HUDEP-2 (cell line): ENCODE measurements around the gene DDX41.

Experiments
- DNase-seq, 76 experiments: peaks; one replicate each; lab custom pipeline; 2025; ENCODE audit not compliant: unreplicated experiment in 76 of 76; lab: John Stamatoyannopoulos, UW

DDX41 gene

DNA sequence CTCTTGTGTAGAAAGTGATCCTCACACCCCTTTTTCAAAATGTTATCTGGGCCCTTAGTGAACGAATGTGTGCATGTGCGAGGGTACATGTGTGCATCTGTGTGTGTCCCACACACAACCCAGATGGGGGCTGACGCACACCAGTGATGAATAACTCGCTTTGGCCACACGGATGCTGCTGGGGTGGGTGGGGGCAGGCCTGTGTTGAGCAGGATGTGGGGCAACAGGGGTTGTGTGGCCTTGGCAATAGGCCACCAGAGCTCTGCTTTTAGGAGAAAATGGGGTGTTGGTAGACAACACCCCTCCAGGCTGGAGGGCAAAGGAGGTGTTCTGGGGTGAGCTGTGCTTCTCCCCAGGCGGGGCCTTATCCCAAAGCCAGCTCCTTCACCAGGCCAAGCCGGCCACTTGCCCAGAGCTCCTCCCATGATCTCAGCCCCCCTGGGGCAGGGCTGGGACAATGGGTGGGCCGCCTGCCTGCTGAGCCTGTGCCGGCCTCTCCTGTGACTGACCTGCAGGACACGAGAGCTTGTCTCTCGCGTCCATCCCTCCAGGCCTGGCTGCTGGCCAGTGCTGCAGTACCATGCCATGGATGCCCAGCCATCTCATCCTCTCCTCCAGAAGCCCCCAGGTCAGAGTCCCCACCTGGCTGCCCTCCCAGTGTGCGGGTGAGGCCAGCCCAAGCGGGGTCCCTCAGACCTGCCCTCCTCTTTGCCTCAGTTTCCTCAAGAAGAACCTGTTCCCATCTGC is 45.0 kb downstream of the DDX41 start:
- peak in 1 of 76 experiments; percentile 23 for DNase-seq

GRCh38 chr5:177470759-177471536 is 45.8 kb downstream of the DDX41 start:
- no peak for DNase-seq

DNA sequence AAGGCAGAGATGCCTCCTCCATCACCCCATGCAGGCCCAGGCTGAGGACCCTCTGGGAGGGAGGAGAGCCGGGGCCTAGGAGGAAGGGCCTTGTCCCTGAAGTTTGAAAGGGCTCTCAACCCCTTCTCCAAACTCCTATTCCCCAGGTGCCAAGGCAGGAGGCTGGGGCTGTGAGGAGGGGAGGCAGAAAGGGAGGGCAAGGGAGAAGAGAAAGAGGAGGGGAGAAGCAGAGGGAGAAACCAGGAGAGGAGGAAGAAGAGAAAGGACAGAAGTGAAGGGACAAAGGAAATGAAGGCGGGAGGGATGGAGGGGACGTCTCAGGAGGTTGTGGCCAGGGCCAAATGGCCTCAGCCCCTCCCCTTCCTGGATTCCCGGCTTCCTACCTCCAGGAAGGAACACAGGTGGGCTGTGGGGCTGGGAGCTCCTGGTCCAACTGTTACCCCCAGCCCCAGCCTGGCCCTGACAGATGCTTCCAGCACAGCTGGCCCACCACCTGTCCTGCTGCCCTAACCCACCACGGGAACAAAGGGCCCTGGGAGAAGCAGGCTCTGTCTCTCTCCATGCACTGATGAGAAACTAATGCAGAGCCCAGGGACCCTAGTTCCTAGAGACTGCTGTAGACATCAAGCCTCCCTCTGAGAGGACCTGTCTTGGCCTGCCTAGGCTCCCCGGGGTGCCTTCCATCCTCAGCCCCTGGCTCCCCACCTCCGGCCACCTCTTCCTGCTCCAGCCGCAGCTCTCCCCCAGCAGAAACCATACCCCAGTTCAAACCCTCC is 46.8 kb downstream of the DDX41 start:
- no peak for DNase-seq

GRCh38 chr5:177468685-177469628 is 47.8 kb downstream of the DDX41 start:
- no peak for DNase-seq

DNA sequence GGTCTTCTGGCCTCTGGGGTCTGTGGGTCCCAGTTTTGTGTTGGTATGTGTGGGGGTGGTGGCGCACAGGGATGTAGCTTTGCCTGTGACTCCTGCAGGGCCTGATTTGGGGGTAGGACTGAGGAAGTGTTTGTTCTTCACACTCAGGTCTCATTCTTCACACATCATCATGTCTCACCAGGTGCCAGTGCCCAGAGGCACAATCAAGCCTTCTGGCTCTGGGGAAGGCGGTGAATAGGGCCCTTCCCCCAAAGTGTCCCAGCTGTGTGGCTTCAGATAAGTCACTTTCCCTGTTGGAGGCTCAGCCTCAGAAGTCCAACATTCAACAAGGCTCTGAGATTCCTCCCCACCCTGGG is 48.5 kb downstream of the DDX41 start:
- DNase-seq, result no peak

DNA sequence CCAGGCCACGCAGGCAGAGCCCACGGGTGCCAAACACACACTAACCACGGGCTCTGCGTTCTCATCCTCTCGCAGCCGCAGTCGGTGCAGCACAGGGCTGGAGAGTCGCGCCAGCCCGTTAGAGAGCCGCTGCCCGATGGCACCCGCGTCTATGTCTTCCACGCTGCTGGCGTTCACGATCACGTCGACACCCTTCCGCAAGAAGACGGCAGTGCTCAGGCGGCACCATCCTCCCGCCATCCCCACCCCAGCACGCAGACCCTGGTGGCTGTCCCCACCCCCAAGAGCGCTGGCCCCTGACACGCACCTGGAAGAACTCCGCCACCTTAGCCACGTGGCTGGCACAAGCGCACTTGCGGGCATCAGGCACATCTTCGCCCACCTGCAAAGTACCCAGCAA is 49.3 kb downstream of the DDX41 start:
- no peak for DNase-seq

DNA sequence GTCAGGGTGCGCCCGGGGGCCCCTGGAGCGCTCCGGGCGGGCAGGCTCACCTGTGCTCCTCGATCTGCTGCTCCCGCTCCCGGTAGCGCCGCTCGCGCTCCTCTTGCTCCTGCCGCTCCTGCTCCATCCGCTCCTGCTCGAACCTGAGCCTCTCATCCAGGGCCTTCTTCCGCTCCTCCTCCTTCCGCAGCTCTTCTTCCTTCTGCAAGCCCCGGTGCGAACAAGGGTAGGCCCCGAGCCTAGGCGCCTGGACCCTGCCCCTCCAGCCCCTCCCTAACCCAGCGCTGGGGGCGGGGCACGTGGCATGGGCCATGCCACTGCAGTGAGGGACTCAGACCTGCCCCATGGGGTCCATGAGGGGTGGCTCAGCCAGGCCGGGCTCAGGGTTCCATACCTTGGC is 49.9 kb downstream of the DDX41 start:
- DNase-seq, result no peak

- no peak for DNase-seq
These were observed 51.7 kb downstream of the DDX41 start for GRCh38 chr5:177465044-177465443.

- no peak for DNase-seq
These were observed 54.6 kb downstream of the DDX41 start for GRCh38 chr5:177462021-177462670.
